WTC11 (cell line): ENCODE measurements around the gene QARS1. TPM values are rescaled to one million over a fixed set of nuclear protein-coding genes. Genes with fewer than 3 reads are reported as not detected.

ENCODE experiments used
- ATAC-seq: fragments of 200-7000 bp; cut with Tn5 transposase; 2 replicates; pipeline ENCODE4 v1.10.0; 2021; ENCODE audit warnings: mild to moderate bottlenecking, moderate library complexity
- CTCF ChIA-PET: fragments of 300-600 bp; sonication (Branson Sonifier 250); formaldehyde crosslinking; loops from one replicate; lab custom pipeline; 2021; ENCODE audit warnings: antibody characterized with exemption; lab: Charles Lee
- POLR2A ChIA-PET: fragments of 350-600 bp; sonication (Branson Sonifier 250); formaldehyde crosslinking; loops from one replicate; lab custom pipeline; 2021; ENCODE audit warnings: antibody characterized with exemption; lab: Charles Lee
- DNase-seq: peaks from one replicate; pipeline ENCODE4 v3.0.0; 2021; ENCODE audit warnings: low spot score
- H3K27ac Mint-ChIP-seq: 2 replicates; pipeline ENCODE4 v1.8.0; 2021; ENCODE audit warnings: mixed read lengths
- H3K27me3 Mint-ChIP-seq: 2 replicates; pipeline ENCODE4 v1.8.0; 2021; ENCODE audit warnings: low read depth, mild to moderate bottlenecking, moderate library complexity, mixed read lengths
- H3K36me3 Mint-ChIP-seq: 2 replicates; pipeline ENCODE4 v1.8.0; 2021; ENCODE audit warnings: mixed read lengths
- H3K4me1 Mint-ChIP-seq: 2 replicates; pipeline ENCODE4 v1.8.0; 2022; ENCODE audit warnings: mixed read lengths
- H3K4me3 Mint-ChIP-seq: 2 replicates; pipeline ENCODE4 v1.8.0; 2021; ENCODE audit warnings: mild to moderate bottlenecking, moderate library complexity, mixed read lengths
- H3K9me3 Mint-ChIP-seq: 2 replicates; pipeline ENCODE4 v1.8.0; 2021; ENCODE audit warnings: mixed read lengths
- FOXJ3 ChIP-seq: sonication (generic); formaldehyde crosslinking; IDR thresholded peaks from 2 replicates; pipeline ENCODE4 v1.9.0; 2021; ENCODE audit warnings: missing genetic modification reagents, mild to moderate bottlenecking, borderline replicate concordance
- FOXK1 ChIP-seq: sonication (generic); formaldehyde crosslinking; IDR thresholded peaks from 2 replicates; pipeline ENCODE4 v1.8.0; 2022; ENCODE audit warnings: mild to moderate bottlenecking, moderate library complexity, missing genetic modification reagents
- FOXP1 ChIP-seq: sonication (generic); formaldehyde crosslinking; IDR thresholded peaks from 2 replicates; pipeline ENCODE4 v1.8.0; 2022; ENCODE audit warnings: missing genetic modification reagents, mild to moderate bottlenecking, moderate library complexity, borderline replicate concordance
- GRHL2 ChIP-seq: fragments of 250-450 bp; sonication (Bioruptor Pico); IDR thresholded peaks from 2 replicates; pipeline ENCODE4 v1.8.0; 2022; ENCODE audit warnings: mild to moderate bottlenecking, moderate library complexity; ENCODE audit not compliant: insufficient replicate concordance, severe bottlenecking
- GTF2I ChIP-seq: fragments of 250-450 bp; sonication (Bioruptor Pico); conservative IDR thresholded peaks from 2 replicates; pipeline ENCODE4 v1.4.0; 2021; ENCODE audit warnings: mild to moderate bottlenecking
- HMGA2 ChIP-seq: fragments of 250-450 bp; sonication (Bioruptor Pico); IDR thresholded peaks from 2 replicates; pipeline ENCODE4 v1.4.0; 2021; ENCODE audit warnings: mild to moderate bottlenecking, moderate library complexity
- JUN ChIP-seq: sonication (generic); formaldehyde crosslinking; IDR thresholded peaks from 2 replicates; pipeline ENCODE4 v1.8.0; 2023; ENCODE audit warnings: mild to moderate bottlenecking, missing genetic modification reagents
- SOX15 ChIP-seq: fragments of 250-450 bp; sonication (Bioruptor Pico); IDR thresholded peaks from 2 replicates; pipeline ENCODE4 v1.9.0; 2021; ENCODE audit warnings: mild to moderate bottlenecking
- ZNF121 ChIP-seq: sonication (generic); formaldehyde crosslinking; IDR thresholded peaks from 2 replicates; pipeline ENCODE4 v1.8.0; 2023; ENCODE audit warnings: missing genetic modification reagents
- ZNF138 ChIP-seq: sonication (generic); formaldehyde crosslinking; conservative IDR thresholded peaks from 2 replicates; pipeline ENCODE4 v1.8.1; 2022; ENCODE audit warnings: mild to moderate bottlenecking, moderate library complexity, missing genetic modification reagents
- ZNF219 ChIP-seq: sonication (generic); formaldehyde crosslinking; IDR thresholded peaks from 2 replicates; pipeline ENCODE4 v1.8.0; 2023; ENCODE audit warnings: missing genetic modification reagents, mild to moderate bottlenecking, borderline replicate concordance
- ZNF416 ChIP-seq: fragments of 250-450 bp; sonication (Bioruptor Pico); IDR thresholded peaks from 2 replicates; pipeline ENCODE4 v1.9.0; 2021; ENCODE audit warnings: mild to moderate bottlenecking, inconsistent platforms
- total RNA-seq: library from RNA; stranded (reverse); gene quantifications from 3 replicates; pipeline ENCODE4 v1.2.3, GENCODE V29; 2021
- TF ChIP-seq, protein P1 (sequence below): sonication (generic); formaldehyde crosslinking; IDR thresholded peaks from 2 replicates; pipeline ENCODE4 v1.8.0; 2022; ENCODE audit warnings: mild to moderate bottlenecking, missing genetic modification reagents
- TF ChIP-seq, protein P2 (sequence below): sonication (generic); formaldehyde crosslinking; IDR thresholded peaks from 2 replicates; pipeline ENCODE4 v1.8.1; 2023; ENCODE audit warnings: mild to moderate bottlenecking, moderate library complexity, missing genetic modification reagents
- TF ChIP-seq, protein P3 (sequence below): sonication (generic); formaldehyde crosslinking; IDR thresholded peaks from 2 replicates; pipeline ENCODE4 v1.8.1; 2022; ENCODE audit warnings: low read depth, mild to moderate bottlenecking, moderate library complexity, missing genetic modification reagents, borderline replicate concordance
- TF ChIP-seq, protein P4 (sequence below): sonication (generic); formaldehyde crosslinking; conservative IDR thresholded peaks from 2 replicates; pipeline ENCODE4 v1.8.1; 2023; ENCODE audit warnings: mild to moderate bottlenecking, low read depth, missing genetic modification reagents, moderate library complexity
- TF ChIP-seq, protein P5 (sequence below): fragments of 250-450 bp; sonication (Bioruptor Pico); IDR thresholded peaks from 2 replicates; pipeline ENCODE4 v1.9.0; 2021; ENCODE audit warnings: mild to moderate bottlenecking, borderline replicate concordance
- TF ChIP-seq, protein P6 (sequence below): sonication (generic); formaldehyde crosslinking; IDR thresholded peaks from 2 replicates; pipeline ENCODE4 v1.8.0; 2022; ENCODE audit warnings: mild to moderate bottlenecking, missing genetic modification reagents
- TF ChIP-seq, protein P7 (sequence below): sonication (generic); formaldehyde crosslinking; IDR thresholded peaks from 2 replicates; pipeline ENCODE4 v1.8.0; 2023; ENCODE audit warnings: missing genetic modification reagents
- TF ChIP-seq, protein P8 (sequence below): sonication (generic); formaldehyde crosslinking; IDR thresholded peaks from 2 replicates; pipeline ENCODE4 v1.8.1; 2023; ENCODE audit warnings: mild to moderate bottlenecking, missing genetic modification reagents, moderate library complexity
- TF ChIP-seq, protein P9 (sequence below): sonication (generic); formaldehyde crosslinking; IDR thresholded peaks from 2 replicates; pipeline ENCODE4 v1.8.1; 2022; ENCODE audit warnings: mild to moderate bottlenecking, missing genetic modification reagents, moderate library complexity, borderline replicate concordance

Gene QARS1
- total RNA-seq, 1 experiment from 2014 or later, result 471 TPM

DNA sequence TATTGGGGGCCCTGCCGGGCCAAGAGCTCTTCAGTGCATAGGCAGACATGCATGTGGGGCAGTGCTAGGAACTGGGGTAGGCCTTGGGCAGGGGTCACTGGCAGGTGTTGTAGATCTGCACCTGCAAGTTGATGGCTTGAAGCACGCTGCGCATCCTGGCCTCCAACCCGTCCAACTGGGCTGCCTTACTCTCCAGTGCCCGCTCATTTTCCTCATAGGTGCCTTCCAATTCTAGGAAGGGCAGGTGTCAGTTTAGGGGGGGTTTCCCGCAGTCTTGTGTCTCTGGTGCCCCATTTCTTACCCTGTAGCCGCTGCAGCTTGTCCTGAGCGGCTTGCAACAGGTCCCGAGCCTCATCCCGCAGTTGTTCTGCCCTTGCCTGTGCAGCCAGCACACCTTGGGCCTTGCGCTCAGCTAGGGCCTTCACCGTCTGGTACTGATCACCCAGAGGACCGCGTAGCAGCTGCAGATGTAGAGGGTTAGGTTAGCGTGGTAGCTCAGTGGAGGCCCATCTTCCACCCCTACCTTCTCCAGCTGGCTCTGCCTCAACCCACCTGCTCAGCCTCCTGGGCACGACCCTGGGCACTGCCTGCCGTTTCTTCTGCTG lies 16.7 kb upstream of the QARS1 start (continued):
- TF ChIP-seq, protein P1, sequence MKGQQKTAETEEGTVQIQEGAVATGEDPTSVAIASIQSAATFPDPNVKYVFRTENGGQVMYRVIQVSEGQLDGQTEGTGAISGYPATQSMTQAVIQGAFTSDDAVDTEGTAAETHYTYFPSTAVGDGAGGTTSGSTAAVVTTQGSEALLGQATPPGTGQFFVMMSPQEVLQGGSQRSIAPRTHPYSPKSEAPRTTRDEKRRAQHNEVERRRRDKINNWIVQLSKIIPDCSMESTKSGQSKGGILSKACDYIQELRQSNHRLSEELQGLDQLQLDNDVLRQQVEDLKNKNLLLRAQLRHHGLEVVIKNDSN, result no peak
- TF ChIP-seq ZNF121 (CRISPR knock-in tag) (no peak), FOXP1 (no peak), SOX15 (no peak), JUN (no peak), HMGA2 (no peak), ZNF416 (no peak), GRHL2 (CRISPR knock-in tag) (no peak)
- TF ChIP-seq, protein P2, sequence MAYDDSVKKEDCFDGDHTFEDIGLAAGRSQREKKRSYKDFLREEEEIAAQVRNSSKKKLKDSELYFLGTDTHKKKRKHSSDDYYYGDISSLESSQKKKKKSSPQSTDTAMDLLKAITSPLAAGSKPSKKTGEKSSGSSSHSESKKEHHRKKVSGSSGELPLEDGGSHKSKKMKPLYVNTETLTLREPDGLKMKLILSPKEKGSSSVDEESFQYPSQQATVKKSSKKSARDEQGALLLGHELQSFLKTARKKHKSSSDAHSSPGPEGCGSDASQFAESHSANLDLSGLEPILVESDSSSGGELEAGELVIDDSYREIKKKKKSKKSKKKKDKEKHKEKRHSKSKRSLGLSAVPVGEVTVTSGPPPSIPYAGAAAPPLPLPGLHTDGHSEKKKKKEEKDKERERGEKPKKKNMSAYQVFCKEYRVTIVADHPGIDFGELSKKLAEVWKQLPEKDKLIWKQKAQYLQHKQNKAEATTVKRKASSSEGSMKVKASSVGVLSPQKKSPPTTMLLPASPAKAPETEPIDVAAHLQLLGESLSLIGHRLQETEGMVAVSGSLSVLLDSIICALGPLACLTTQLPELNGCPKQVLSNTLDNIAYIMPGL (CRISPR knock-in tag), result no peak
- TF ChIP-seq, protein P3, sequence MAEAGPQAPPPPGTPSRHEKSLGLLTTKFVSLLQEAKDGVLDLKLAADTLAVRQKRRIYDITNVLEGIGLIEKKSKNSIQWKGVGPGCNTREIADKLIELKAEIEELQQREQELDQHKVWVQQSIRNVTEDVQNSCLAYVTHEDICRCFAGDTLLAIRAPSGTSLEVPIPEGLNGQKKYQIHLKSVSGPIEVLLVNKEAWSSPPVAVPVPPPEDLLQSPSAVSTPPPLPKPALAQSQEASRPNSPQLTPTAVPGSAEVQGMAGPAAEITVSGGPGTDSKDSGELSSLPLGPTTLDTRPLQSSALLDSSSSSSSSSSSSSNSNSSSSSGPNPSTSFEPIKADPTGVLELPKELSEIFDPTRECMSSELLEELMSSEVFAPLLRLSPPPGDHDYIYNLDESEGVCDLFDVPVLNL (CRISPR knock-in tag), result no peak
- TF ChIP-seq, protein P4, sequence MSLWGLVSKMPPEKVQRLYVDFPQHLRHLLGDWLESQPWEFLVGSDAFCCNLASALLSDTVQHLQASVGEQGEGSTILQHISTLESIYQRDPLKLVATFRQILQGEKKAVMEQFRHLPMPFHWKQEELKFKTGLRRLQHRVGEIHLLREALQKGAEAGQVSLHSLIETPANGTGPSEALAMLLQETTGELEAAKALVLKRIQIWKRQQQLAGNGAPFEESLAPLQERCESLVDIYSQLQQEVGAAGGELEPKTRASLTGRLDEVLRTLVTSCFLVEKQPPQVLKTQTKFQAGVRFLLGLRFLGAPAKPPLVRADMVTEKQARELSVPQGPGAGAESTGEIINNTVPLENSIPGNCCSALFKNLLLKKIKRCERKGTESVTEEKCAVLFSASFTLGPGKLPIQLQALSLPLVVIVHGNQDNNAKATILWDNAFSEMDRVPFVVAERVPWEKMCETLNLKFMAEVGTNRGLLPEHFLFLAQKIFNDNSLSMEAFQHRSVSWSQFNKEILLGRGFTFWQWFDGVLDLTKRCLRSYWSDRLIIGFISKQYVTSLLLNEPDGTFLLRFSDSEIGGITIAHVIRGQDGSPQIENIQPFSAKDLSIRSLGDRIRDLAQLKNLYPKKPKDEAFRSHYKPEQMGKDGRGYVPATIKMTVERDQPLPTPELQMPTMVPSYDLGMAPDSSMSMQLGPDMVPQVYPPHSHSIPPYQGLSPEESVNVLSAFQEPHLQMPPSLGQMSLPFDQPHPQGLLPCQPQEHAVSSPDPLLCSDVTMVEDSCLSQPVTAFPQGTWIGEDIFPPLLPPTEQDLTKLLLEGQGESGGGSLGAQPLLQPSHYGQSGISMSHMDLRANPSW (CRISPR knock-in tag), result no peak

DNA sequence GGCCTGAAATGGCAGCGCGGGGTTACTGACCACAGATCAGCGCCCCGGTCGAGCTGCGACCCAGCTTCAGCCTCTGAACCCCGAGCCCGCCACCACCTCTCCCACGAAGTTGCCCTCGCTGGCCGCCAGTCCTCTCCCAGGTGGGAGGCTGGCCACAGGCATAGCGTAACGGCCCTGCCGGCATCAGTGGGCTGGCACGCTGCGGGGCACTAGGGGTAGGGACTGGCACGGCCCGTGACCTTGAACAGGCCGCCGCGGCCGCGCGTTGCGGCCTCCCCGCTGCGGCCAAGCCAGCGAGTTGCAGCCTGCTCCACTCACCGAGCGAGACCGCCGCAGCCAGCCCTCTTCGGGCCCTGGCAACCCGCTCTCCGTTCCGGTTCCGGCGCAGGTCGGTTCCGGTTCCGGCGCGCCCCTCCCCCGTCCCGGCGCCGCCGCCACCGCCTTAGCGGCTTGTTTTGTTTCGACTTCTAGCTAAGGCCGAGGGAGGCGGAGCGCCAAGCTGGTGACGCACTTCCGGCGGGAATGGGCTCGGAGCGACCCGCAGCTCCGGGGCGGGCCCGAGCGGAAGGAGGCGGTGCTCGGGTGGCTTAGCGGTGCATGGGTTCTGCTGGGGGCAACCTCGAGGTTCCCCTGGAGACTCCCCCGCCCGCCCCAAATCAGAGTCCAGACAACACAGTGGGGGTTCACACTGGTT lies 16.0 kb upstream of the QARS1 start, which contains the start of gene USP19:
USP19 (minus strand) TSS at position 386 of the 694 bp plus-strand sequence. CDS start 1,678 bp downstream, outside the sequence.
- ChIA-PET POLR2A (interaction anchor here (0.7 to 2.7 kb wide), 8 partner anchors 12 to 457 kb away, joined by 3 to 20 read pairs (median 4); partner anchors contain the start of genes LAMB2, NDUFAF3, QRICH1 and USP4), CTCF (interaction anchor here (0.6 to 2.6 kb wide), 10 partner anchors 10 to 220 kb away, joined by 4 to 19 read pairs (median 7); partner anchors contain the start of genes KLHDC8B, LAMB2, NDUFAF3 and QRICH1)
- H3K9me3 Mint-ChIP-seq, result no peaks in the 10 kb centered on the region
- peaks cover 4% of the 10 kb centered on the region for H3K4me1 Mint-ChIP-seq
- H3K4me3 Mint-ChIP-seq, result peak within 1 kb of the TSS; percentile 82
- peaks cover 30% of the 10 kb centered on the region for H3K36me3 Mint-ChIP-seq
- ATAC-seq (peak; percentile 95), DNase-seq (peak; percentile 93)
- no peaks in the 10 kb centered on the region for H3K27me3 Mint-ChIP-seq
- peak within 1 kb of the TSS; percentile 87 for H3K27ac Mint-ChIP-seq
- TF ChIP-seq, protein P5, sequence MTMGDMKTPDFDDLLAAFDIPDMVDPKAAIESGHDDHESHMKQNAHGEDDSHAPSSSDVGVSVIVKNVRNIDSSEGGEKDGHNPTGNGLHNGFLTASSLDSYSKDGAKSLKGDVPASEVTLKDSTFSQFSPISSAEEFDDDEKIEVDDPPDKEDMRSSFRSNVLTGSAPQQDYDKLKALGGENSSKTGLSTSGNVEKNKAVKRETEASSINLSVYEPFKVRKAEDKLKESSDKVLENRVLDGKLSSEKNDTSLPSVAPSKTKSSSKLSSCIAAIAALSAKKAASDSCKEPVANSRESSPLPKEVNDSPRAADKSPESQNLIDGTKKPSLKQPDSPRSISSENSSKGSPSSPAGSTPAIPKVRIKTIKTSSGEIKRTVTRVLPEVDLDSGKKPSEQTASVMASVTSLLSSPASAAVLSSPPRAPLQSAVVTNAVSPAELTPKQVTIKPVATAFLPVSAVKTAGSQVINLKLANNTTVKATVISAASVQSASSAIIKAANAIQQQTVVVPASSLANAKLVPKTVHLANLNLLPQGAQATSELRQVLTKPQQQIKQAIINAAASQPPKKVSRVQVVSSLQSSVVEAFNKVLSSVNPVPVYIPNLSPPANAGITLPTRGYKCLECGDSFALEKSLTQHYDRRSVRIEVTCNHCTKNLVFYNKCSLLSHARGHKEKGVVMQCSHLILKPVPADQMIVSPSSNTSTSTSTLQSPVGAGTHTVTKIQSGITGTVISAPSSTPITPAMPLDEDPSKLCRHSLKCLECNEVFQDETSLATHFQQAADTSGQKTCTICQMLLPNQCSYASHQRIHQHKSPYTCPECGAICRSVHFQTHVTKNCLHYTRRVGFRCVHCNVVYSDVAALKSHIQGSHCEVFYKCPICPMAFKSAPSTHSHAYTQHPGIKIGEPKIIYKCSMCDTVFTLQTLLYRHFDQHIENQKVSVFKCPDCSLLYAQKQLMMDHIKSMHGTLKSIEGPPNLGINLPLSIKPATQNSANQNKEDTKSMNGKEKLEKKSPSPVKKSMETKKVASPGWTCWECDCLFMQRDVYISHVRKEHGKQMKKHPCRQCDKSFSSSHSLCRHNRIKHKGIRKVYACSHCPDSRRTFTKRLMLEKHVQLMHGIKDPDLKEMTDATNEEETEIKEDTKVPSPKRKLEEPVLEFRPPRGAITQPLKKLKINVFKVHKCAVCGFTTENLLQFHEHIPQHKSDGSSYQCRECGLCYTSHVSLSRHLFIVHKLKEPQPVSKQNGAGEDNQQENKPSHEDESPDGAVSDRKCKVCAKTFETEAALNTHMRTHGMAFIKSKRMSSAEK (CRISPR knock-in tag), result no peak
- TF ChIP-seq GTF2I (CRISPR knock-in tag) (no peak), ZNF138 (CRISPR knock-in tag) (peak; percentile 73; the same call in 1 of the 2 replicates), ZNF219 (CRISPR knock-in tag) (no peak), FOXJ3 (no peak), FOXK1 (CRISPR knock-in tag) (peak; percentile 97)
- TF ChIP-seq, protein P6, sequence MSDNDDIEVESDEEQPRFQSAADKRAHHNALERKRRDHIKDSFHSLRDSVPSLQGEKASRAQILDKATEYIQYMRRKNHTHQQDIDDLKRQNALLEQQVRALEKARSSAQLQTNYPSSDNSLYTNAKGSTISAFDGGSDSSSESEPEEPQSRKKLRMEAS (CRISPR knock-in tag), result peak; percentile 84
- TF ChIP-seq, protein P7, sequence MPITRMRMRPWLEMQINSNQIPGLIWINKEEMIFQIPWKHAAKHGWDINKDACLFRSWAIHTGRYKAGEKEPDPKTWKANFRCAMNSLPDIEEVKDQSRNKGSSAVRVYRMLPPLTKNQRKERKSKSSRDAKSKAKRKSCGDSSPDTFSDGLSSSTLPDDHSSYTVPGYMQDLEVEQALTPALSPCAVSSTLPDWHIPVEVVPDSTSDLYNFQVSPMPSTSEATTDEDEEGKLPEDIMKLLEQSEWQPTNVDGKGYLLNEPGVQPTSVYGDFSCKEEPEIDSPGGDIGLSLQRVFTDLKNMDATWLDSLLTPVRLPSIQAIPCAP (CRISPR knock-in tag), result peak; percentile 64; the same call in 1 of the 2 replicates
- TF ChIP-seq, protein P8, sequence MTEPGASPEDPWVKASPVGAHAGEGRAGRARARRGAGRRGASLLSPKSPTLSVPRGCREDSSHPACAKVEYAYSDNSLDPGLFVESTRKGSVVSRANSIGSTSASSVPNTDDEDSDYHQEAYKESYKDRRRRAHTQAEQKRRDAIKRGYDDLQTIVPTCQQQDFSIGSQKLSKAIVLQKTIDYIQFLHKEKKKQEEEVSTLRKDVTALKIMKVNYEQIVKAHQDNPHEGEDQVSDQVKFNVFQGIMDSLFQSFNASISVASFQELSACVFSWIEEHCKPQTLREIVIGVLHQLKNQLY, result no peak
- TF ChIP-seq, protein P9, sequence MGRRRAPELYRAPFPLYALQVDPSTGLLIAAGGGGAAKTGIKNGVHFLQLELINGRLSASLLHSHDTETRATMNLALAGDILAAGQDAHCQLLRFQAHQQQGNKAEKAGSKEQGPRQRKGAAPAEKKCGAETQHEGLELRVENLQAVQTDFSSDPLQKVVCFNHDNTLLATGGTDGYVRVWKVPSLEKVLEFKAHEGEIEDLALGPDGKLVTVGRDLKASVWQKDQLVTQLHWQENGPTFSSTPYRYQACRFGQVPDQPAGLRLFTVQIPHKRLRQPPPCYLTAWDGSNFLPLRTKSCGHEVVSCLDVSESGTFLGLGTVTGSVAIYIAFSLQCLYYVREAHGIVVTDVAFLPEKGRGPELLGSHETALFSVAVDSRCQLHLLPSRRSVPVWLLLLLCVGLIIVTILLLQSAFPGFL, result no peak
